HFFc6 (cell line): Measurements from ENCODE around the gene PHKB. TPM values are rescaled to one million over a fixed set of nuclear protein-coding genes. Genes with fewer than 3 reads are reported as not detected.
A peak's percentile ranks its signal among the peaks of the same experiment; 100 is the strongest.

Experiments
- DNase-seq: peaks from one replicate; pipeline ENCODE4 v3.0.0-alpha.2; 2018
- H3K27ac Mint-ChIP-seq: 2 replicates; pipeline ENCODE4 v1.8.0; 2020; ENCODE audit warnings: mild to moderate bottlenecking, mixed read lengths
- H3K27me3 Mint-ChIP-seq: 2 replicates; pipeline ENCODE4 v1.8.0; 2021; ENCODE audit warnings: mild to moderate bottlenecking, moderate library complexity, mixed read lengths; ENCODE audit not compliant: insufficient read depth
- H3K36me3 Mint-ChIP-seq: 2 replicates; pipeline ENCODE4 v1.8.0; 2021; ENCODE audit warnings: low read depth, mixed read lengths
- H3K4me1 Mint-ChIP-seq: 2 replicates; pipeline ENCODE4 v1.8.0; 2020; ENCODE audit warnings: low read depth, mixed read lengths
- H3K4me3 Mint-ChIP-seq: 2 replicates; pipeline ENCODE4 v1.8.0; 2020; ENCODE audit warnings: mild to moderate bottlenecking, moderate library complexity, mixed read lengths
- H3K9me3 Mint-ChIP-seq: 2 replicates; pipeline ENCODE4 v1.8.0; 2020; ENCODE audit warnings: mild to moderate bottlenecking, mixed read lengths
- CTCF ChIP-seq: fragments of 200-600 bp; sonication (generic); IDR thresholded peaks from 2 replicates; pipeline ENCODE4 v1.5.0; 2021; ENCODE audit warnings: antibody characterized with exemption, mild to moderate bottlenecking
- long read RNA-seq: library from polyadenylated mRNA; unstranded; transcript quantifications from one replicate; pipeline ENCODE4 v2.0.0, GENCODE V29; 2019
- total RNA-seq, 6 experiments: library from RNA; stranded (reverse); fragmentation: NEBNext Ultra II Directional; extraction: Animal tissue kit (Norgen Biotek cat#: 25700); gene quantifications; 2 replicates in 1 of 6; 3 replicates in 5 of 6; pipeline ENCODE4 v1.2.3, GENCODE V29; 2021

Gene PHKB
- 10 to 100 TPM; 54.5 to 66.5 (median 62.6) TPM for total RNA-seq
- long read RNA-seq, full-length matches to known transcripts, result 4 of 25 reads
- long read RNA-seq, partial matches to known transcripts, result 8 of 25 reads
- long read RNA-seq, other reads (novel, unspliced or antisense), result 13 of 25 reads

- Mint-ChIP-seq H3K27ac (peak within 1 kb of the TSS; percentile 96), H3K4me3 (peak within 1 kb of the TSS; percentile 99), H3K36me3 (peaks cover 31% of the 10 kb centered on the region), H3K27me3 (peaks cover 4% of the 10 kb centered on the region), H3K9me3 (no peaks in the 10 kb centered on the region), H3K4me1 (peaks cover 65% of the 10 kb centered on the region)
- TF ChIP-seq CTCF, result peak; percentile 37; the same call in 1 of the 2 replicates
- peak; percentile 92 for DNase-seq
Measured at GRCh38 chr16:47460711-47461597, at the start of gene PHKB, which contains the start of gene ITFG1. PHKB (plus strand) TSS chr16:47461331; CDS start chr16:47461351, 20 bp downstream. ITFG1 (minus strand) TSS chr16:47461063; CDS start chr16:47461045, 18 bp downstream.

GRCh38 chr16:47413041-47413440, 48.1 kb upstream of the PHKB start:
- H3K27ac Mint-ChIP-seq, result no peak overlapping the region
- no peak overlapping the region for H3K4me3 Mint-ChIP-seq
- no peaks in the 10 kb centered on the region for H3K9me3 Mint-ChIP-seq
- H3K36me3 Mint-ChIP-seq, result peaks cover 5% of the 10 kb centered on the region; the same call in 1 of the 2 replicates
- no peak for TF ChIP-seq CTCF
- no peak for DNase-seq
- H3K4me1 Mint-ChIP-seq, result no peaks in the 10 kb centered on the region
- H3K27me3 Mint-ChIP-seq, result no peaks in the 10 kb centered on the region; the same call in none of the 2 replicates

GRCh38 chr16:47416869-47417268, 44.3 kb upstream of the PHKB start:
- H3K27ac Mint-ChIP-seq, result no peak overlapping the region
- no peaks in the 10 kb centered on the region for H3K9me3 Mint-ChIP-seq
- H3K36me3 Mint-ChIP-seq, result peaks cover 14% of the 10 kb centered on the region
- H3K27me3 Mint-ChIP-seq, result no peaks in the 10 kb centered on the region; the same call in 1 of the 2 replicates
- H3K4me1 Mint-ChIP-seq, result no peaks in the 10 kb centered on the region
- DNase-seq, result no peak
- no peak overlapping the region for H3K4me3 Mint-ChIP-seq
- TF ChIP-seq CTCF, result no peak

- H3K36me3 Mint-ChIP-seq, result peaks cover 29% of the 10 kb centered on the region
- DNase-seq, result no peak
- H3K4me1 Mint-ChIP-seq, result no peaks in the 10 kb centered on the region
- no peak for TF ChIP-seq CTCF
- no peak overlapping the region for H3K4me3 Mint-ChIP-seq
- H3K9me3 Mint-ChIP-seq, result no peaks in the 10 kb centered on the region
- H3K27me3 Mint-ChIP-seq, result no peaks in the 10 kb centered on the region; the same call in 1 of the 2 replicates
- no peak overlapping the region for H3K27ac Mint-ChIP-seq
Measured at GRCh38 chr16:47424846-47425245, 36.3 kb upstream of the PHKB start.

- H3K27me3 Mint-ChIP-seq, result no peaks in the 10 kb centered on the region
- DNase-seq, result no peak
- H3K4me3 Mint-ChIP-seq, result no peak overlapping the region
- no peak for TF ChIP-seq CTCF
- peaks cover 21% of the 10 kb centered on the region for H3K36me3 Mint-ChIP-seq
- no peaks in the 10 kb centered on the region for H3K4me1 Mint-ChIP-seq
- H3K9me3 Mint-ChIP-seq, result no peaks in the 10 kb centered on the region
- no peak overlapping the region for H3K27ac Mint-ChIP-seq
Measured at GRCh38 chr16:47426806-47427205, 34.3 kb upstream of the PHKB start.
